Ureter (tissue), 1 donor: Measurements from ENCODE around the gene TUB. TPM values are rescaled to one million over a fixed set of nuclear protein-coding genes. Genes with fewer than 3 reads are reported as not detected.

ENCODE experiments used
- DNase-seq: peaks from one replicate; pipeline ENCODE4 v3.0.0-alpha.2; 2020; ENCODE audit warnings: low spot score
- total RNA-seq: library from RNA; stranded (reverse); gene quantifications from one replicate; pipeline ENCODE4 v1.2.4, GENCODE V29; 2023
- donor health status: DM: yes; HTN: yes; CAD: no.

The TUB gene
- total RNA-seq, 1 donor from 2014 or later = 10.6 TPM

- no peak for DNase-seq
Measured at GRCh38 chr11:8090756-8091155, 9.7 kb downstream of the TUB start.

GRCh38 chr11:8091721-8092120 lies 10.7 kb downstream of the TUB start:
- DNase-seq = peak; percentile 28

- DNase-seq = peak; percentile 74
Measured at GRCh38 chr11:8092587-8093424, 11.8 kb downstream of the TUB start.

- peak; percentile 37 for DNase-seq
Measured at GRCh38 chr11:8093931-8094575, 13.0 kb downstream of the TUB start.

GRCh38 chr11:8094656-8095055 lies 13.6 kb downstream of the TUB start:
- peak; percentile 40 for DNase-seq

- peak; percentile 36 for DNase-seq
Measured at GRCh38 chr11:8095371-8095770, 14.4 kb downstream of the TUB start.

GRCh38 chr11:8095806-8096522 lies 15.0 kb downstream of the TUB start:
- peak; percentile 29 for DNase-seq

- DNase-seq = peak; percentile 26
Measured at GRCh38 chr11:8096575-8096974, 15.6 kb downstream of the TUB start.

GRCh38 chr11:8097062-8097461 lies 16.1 kb downstream of the TUB start:
- no peak for DNase-seq

GRCh38 chr11:8097468-8097867 lies 16.5 kb downstream of the TUB start:
- DNase-seq = no peak

GRCh38 chr11:8097926-8098325 lies 16.9 kb downstream of the TUB start:
- DNase-seq = no peak

GRCh38 chr11:8098361-8098760 lies 17.4 kb downstream of the TUB start:
- DNase-seq = no peak

GRCh38 chr11:8098879-8099278 lies 17.9 kb downstream of the TUB start:
- no peak for DNase-seq

- peak; percentile 75 for DNase-seq
Measured at GRCh38 chr11:8099291-8099899, 18.4 kb downstream of the TUB start.

- peak; percentile 28 for DNase-seq
Measured at GRCh38 chr11:8100158-8100557, 19.1 kb downstream of the TUB start.

- DNase-seq = peak; percentile 33
Measured at GRCh38 chr11:8100605-8101004, 19.6 kb downstream of the TUB start.

GRCh38 chr11:8101421-8101820 lies 20.4 kb downstream of the TUB start:
- DNase-seq = no peak

- no peak for DNase-seq
Measured at GRCh38 chr11:8102296-8102915, 21.4 kb downstream of the TUB start.

GRCh38 chr11:8102965-8103364 lies 22.0 kb downstream of the TUB start:
- no peak for DNase-seq

GRCh38 chr11:8103909-8104308 lies 22.9 kb downstream of the TUB start:
- DNase-seq = no peak

GRCh38 chr11:8105133-8105532 lies 24.1 kb downstream of the TUB start:
- DNase-seq = no peak

- DNase-seq = no peak
Measured at GRCh38 chr11:8105666-8106065, 24.7 kb downstream of the TUB start.
